CD14-positive monocyte (primary cell): ENCODE results near the gene ANO9. TPM values are rescaled to one million over a fixed set of nuclear protein-coding genes. Genes with fewer than 3 reads are reported as not detected.

Source experiments
- DNase-seq, 3 donors: peaks; one replicate each; pipeline ENCODE4 v3.0.0-alpha.2; 2011 to 2022
- H2AFZ ChIP-seq: 2 replicates; pipeline ENCODE4 v1.6.0; 2012; ENCODE audit warnings: mild to moderate bottlenecking, low read depth, low read length, inconsistent platforms; ENCODE audit not compliant: insufficient read depth, poor library complexity, severe bottlenecking
- H3K27ac ChIP-seq, 2 donors: 1 replicate in 1 of 2; 2 replicates in 1 of 2; pipeline ENCODE4 v1.5.1; 2012 to 2013; ENCODE audit warnings: low read length in 2 of 2, control low read depth in 1 of 2, inconsistent platforms in 1 of 2, low read depth in 1 of 2, mild to moderate bottlenecking in 1 of 2
- H3K27me3 ChIP-seq, 2 donors: one replicate each; pipeline versions ENCODE4 v1.6.0 to v1.6.1; 2011 to 2013; ENCODE audit warnings: low read length in 2 of 2; ENCODE audit not compliant: control insufficient read depth in 2 of 2, insufficient read depth in 2 of 2
- H3K36me3 ChIP-seq, 2 donors: replicated peaks in 1 of 2; 1 replicate in 1 of 2; 2 replicates in 1 of 2; pipeline versions ENCODE4 v1.5.1 to v1.6.1; 2012 to 2013; ENCODE audit warnings: low read length in 2 of 2, control low read depth in 1 of 2, inconsistent platforms in 1 of 2, mild to moderate bottlenecking in 1 of 2; ENCODE audit not compliant: insufficient read depth in 2 of 2, control insufficient read depth in 1 of 2
- H3K4me1 ChIP-seq, 2 donors: 1 replicate in 1 of 2; 2 replicates in 1 of 2; pipeline versions ENCODE4 v1.5.1 to v1.6.1; 2012 to 2013; ENCODE audit warnings: low read length in 2 of 2, control low read depth in 1 of 2, inconsistent platforms in 1 of 2, mild to moderate bottlenecking in 1 of 2, moderate library complexity in 1 of 2; ENCODE audit not compliant: insufficient read depth in 2 of 2, control insufficient read depth in 1 of 2
- H3K4me2 ChIP-seq: replicated peaks from 2 replicates; pipeline ENCODE3; 2012; ENCODE audit warnings: low read length, moderate library complexity, mild to moderate bottlenecking; ENCODE audit not compliant: poor library complexity, severe bottlenecking; ENCODE audit errors: extremely low read depth
- H3K4me3 ChIP-seq, 3 experiments: fragments of 200-600 bp in 1 of 3; sonication (generic) in 1 of 3; replicated peaks in 1 of 3; 1 replicate in 2 of 3; 2 replicates in 1 of 3; pipeline ENCODE4 v1.5.1; 2011 to 2013; ENCODE audit warnings: low read length in 3 of 3, mild to moderate bottlenecking in 3 of 3, control low read depth in 2 of 3, low read depth in 2 of 3, inconsistent platforms in 1 of 3, moderate library complexity in 1 of 3
- H3K79me2 ChIP-seq: 2 replicates; pipeline ENCODE4 v1.6.0; 2012; ENCODE audit warnings: mild to moderate bottlenecking, control low read depth, inconsistent platforms, low read length, moderate library complexity; ENCODE audit not compliant: insufficient read depth
- H3K9ac ChIP-seq: 2 replicates; pipeline ENCODE4 v1.6.0; 2017; ENCODE audit warnings: low read length, mild to moderate bottlenecking; ENCODE audit not compliant: insufficient read depth, poor library complexity, severe bottlenecking
- H3K9me3 ChIP-seq, 2 donors: replicated peaks in 1 of 2; 1 replicate in 1 of 2; 2 replicates in 1 of 2; pipeline versions ENCODE4 v1.5.1 to v1.6.1; 2012 to 2013; ENCODE audit warnings: low read length in 2 of 2, control low read depth in 1 of 2; ENCODE audit not compliant: control insufficient read depth in 1 of 2, insufficient read depth in 1 of 2
- H4K20me1 ChIP-seq: 2 replicates; pipeline ENCODE4 v1.6.0; 2012; ENCODE audit warnings: mild to moderate bottlenecking, low read length, control low read depth, moderate library complexity; ENCODE audit not compliant: insufficient read depth
- H3K27ac Mint-ChIP-seq, 7 donors: one replicate each; pipeline ENCODE4 v1.8.0; 2020; ENCODE audit warnings: mild to moderate bottlenecking in 7 of 7, mixed read lengths in 7 of 7, moderate library complexity in 6 of 7, inconsistent platforms in 2 of 7
- H3K27me3 Mint-ChIP-seq, 3 donors: one replicate each; pipeline ENCODE4 v1.8.0; 2021 to 2022; ENCODE audit warnings: low read depth in 3 of 3, mild to moderate bottlenecking in 3 of 3, mixed read lengths in 3 of 3, moderate library complexity in 3 of 3, inconsistent platforms in 1 of 3
- H3K36me3 Mint-ChIP-seq, 2 donors: one replicate each; pipeline ENCODE4 v1.8.0; 2020; ENCODE audit warnings: mixed read lengths in 2 of 2, inconsistent platforms in 1 of 2, mild to moderate bottlenecking in 1 of 2
- H3K4me1 Mint-ChIP-seq: one replicate; pipeline ENCODE4 v1.8.0; 2020; ENCODE audit warnings: mild to moderate bottlenecking, mixed read lengths
- H3K4me3 Mint-ChIP-seq, 2 donors: one replicate each; pipeline ENCODE4 v1.8.0; 2020; ENCODE audit warnings: mild to moderate bottlenecking in 2 of 2, mixed read lengths in 2 of 2, moderate library complexity in 1 of 2
- H3K9me3 Mint-ChIP-seq, 7 donors: one replicate each; pipeline ENCODE4 v1.8.0; 2020 to 2022; ENCODE audit warnings: mixed read lengths in 7 of 7, mild to moderate bottlenecking in 6 of 7, moderate library complexity in 6 of 7, inconsistent platforms in 2 of 7
- CTCF ChIP-seq: fragments of 200-600 bp; IDR thresholded peaks from one replicate; pipeline ENCODE4 v1.8.0; 2022; ENCODE audit warnings: antibody characterized with exemption, mild to moderate bottlenecking
- WGBS: methylation state at CpG from one replicate; pipeline ENCODE4 v1.1.5; 2013; ENCODE audit warnings: missing lambda C conversion rate; ENCODE audit not compliant: insufficient coverage; 5-methylcytosine and 5-hydroxymethylcytosine counted together
- intact Hi-C, 2 donors: fragments of 100-400 bp; cut with micrococcal nuclease; formaldehyde crosslinking; loops; one replicate each; pipeline versions ENCODE4 v1.15.0 to v1.15.1; 2023
- polyA plus RNA-seq, 3 donors: library from polyadenylated mRNA; depleted of rRNA in 1 of 3; unstranded in 2 of 3; stranded (reverse) in 1 of 3; fragments of 300-500 nt in 2 of 3; fragments of >200 nt in 1 of 3; fragmentation: Illumina TruSeq in 2 of 3; gene quantifications; 1 replicate in 2 of 3; 2 replicates in 1 of 3; pipeline ENCODE4 v1.2.3, GENCODE V29; 2012 to 2021

Gene ANO9
- polyA plus RNA-seq, 3 donors, result 0.18 to 0.24 TPM; not detected in 1

GRCh38 chr11:433111-433510 is 8.7 kb downstream of the ANO9 start:
- H3K9me3 ChIP-seq, result no peaks in the 10 kb centered on the region
- TF ChIP-seq CTCF, result no peak
- peaks cover 3 to 6% (median 5%) of the 10 kb centered on the region in 3 donors for H3K27me3 Mint-ChIP-seq
- DNase-seq, result no peak
- no peak overlapping the region for H3K27ac ChIP-seq
- no peaks in the 10 kb centered on the region for H3K36me3 Mint-ChIP-seq
- no peak overlapping the region for H3K9ac ChIP-seq
- no peaks in the 10 kb centered on the region for H3K27me3 ChIP-seq
- no peaks in the 10 kb centered on the region for H3K36me3 ChIP-seq
- intact Hi-C loops, result no loop called here
- no peaks in the 10 kb centered on the region for H3K79me2 ChIP-seq
- no peak overlapping the region for H3K4me3 Mint-ChIP-seq
- no peak overlapping the region for H3K27ac Mint-ChIP-seq
- H3K4me1 Mint-ChIP-seq, result no peaks in the 10 kb centered on the region
- H3K4me2 ChIP-seq, result no peak overlapping the region
- 96% methylated on average over 17 of the region's 17 CpGs for WGBS
- no peak overlapping the region for H2AFZ ChIP-seq
- H3K4me1 ChIP-seq, result no peaks in the 10 kb centered on the region
- no peaks in the 10 kb centered on the region for H4K20me1 ChIP-seq
- peaks cover 0 to 9% (median 2%) of the 10 kb centered on the region in 7 donors for H3K9me3 Mint-ChIP-seq
- H3K4me3 ChIP-seq, result no peak overlapping the region

DNA sequence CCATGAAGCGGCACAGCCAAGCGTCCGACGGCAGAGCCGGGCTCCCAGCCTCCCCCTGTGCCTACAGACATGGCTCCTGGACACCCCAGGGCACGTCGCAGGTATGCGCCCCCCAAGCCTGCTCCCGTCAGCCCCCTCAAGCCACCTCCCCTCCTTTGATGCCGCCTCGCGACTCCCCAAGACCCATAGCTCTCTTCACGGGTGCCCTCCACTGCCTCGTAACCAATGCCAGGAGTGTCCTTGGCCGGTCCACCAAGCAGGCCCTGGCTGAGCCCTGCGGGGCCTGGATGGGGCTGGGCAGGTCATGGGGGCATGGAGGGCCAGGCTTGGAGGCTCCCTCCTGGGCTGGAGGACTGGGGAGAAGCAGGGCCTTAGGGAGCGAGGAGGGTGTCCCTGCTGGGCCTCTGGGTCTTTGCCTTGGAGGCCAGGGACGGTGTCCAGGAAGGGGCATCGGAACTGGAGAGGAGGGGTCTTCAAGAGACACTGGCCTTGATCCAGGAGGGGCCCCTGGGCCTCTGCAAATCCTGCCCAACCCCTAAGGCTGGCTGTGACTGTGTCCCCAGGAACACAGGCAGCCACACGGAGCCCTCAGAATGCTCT is 9.2 kb downstream of the ANO9 start:
- intact Hi-C loops, result no loop called here
- 94% methylated on average over 15 of the region's 20 CpGs for WGBS
- H3K27ac ChIP-seq, result no peak overlapping the region
- peaks cover 3 to 6% (median 5%) of the 10 kb centered on the region in 3 donors for H3K27me3 Mint-ChIP-seq
- no peaks in the 10 kb centered on the region for H3K9me3 ChIP-seq
- H3K79me2 ChIP-seq, result no peaks in the 10 kb centered on the region
- no peaks in the 10 kb centered on the region for H4K20me1 ChIP-seq
- no peaks in the 10 kb centered on the region for H3K4me1 ChIP-seq
- no peak overlapping the region for H3K4me3 Mint-ChIP-seq
- H3K27ac Mint-ChIP-seq, result no peak overlapping the region
- no peaks in the 10 kb centered on the region for H3K4me1 Mint-ChIP-seq
- no peaks in the 10 kb centered on the region for H3K36me3 ChIP-seq
- H3K4me2 ChIP-seq, result no peak overlapping the region
- TF ChIP-seq CTCF, result no peak
- H3K36me3 Mint-ChIP-seq, result no peaks in the 10 kb centered on the region
- DNase-seq, result no peak
- no peak overlapping the region for H3K4me3 ChIP-seq
- no peak overlapping the region for H3K9ac ChIP-seq
- no peaks in the 10 kb centered on the region for H3K27me3 ChIP-seq
- H3K9me3 Mint-ChIP-seq, result peaks cover 0 to 10% (median 2%) of the 10 kb centered on the region in 7 donors
- H2AFZ ChIP-seq, result no peak overlapping the region
